ENCODE results near the gene PDZRN4.

The PDZRN4 gene

GRCh38 chr12:41380878-41381277, 192.8 kb downstream of the PDZRN4 start:
- TF ChIP-seq CTCF (conservative IDR thresholded peaks at IDR 0.05; ENCODE audit: low read length) (no peak), EZH2phosphoT487 (IDR thresholded peaks at IDR 0.05; ENCODE audit: borderline replicate concordance) (no peak)
- no peak overlapping the region for H3K4me2 ChIP-seq (ENCODE audit: low read depth, low read length, poor library complexity, severe bottlenecking)
- no peaks in the 10 kb centered on the region for H3K9me2 ChIP-seq (replicated peaks; ENCODE audit: low read depth, low read length)
- no peak overlapping the region for H3K4me3 ChIP-seq (ENCODE audit: low read length, poor library complexity, severe bottlenecking)
- H3K9ac ChIP-seq (ENCODE audit: low read depth, low read length, poor library complexity, severe bottlenecking), result no peak overlapping the region
- no peak overlapping the region for H2AFZ ChIP-seq (ENCODE audit: low read length)
- H3K27me3 ChIP-seq (ENCODE audit: insufficient read depth, low read length, poor library complexity, severe bottlenecking), result no peaks in the 10 kb centered on the region
- H3K4me1 ChIP-seq (ENCODE audit: insufficient read depth, low read length, poor library complexity, severe bottlenecking), result peaks cover 2% of the 10 kb centered on the region
- no peaks in the 10 kb centered on the region for H3K79me2 ChIP-seq (ENCODE audit: insufficient read depth, low read length)
- no peaks in the 10 kb centered on the region for H3K36me3 ChIP-seq (ENCODE audit: insufficient read depth, low read length)
- H3K9me3 ChIP-seq (ENCODE audit: insufficient read depth, low read depth, low read length), result peaks cover 5% of the 10 kb centered on the region; the same call in 1 of the 2 replicates
- no peaks in the 10 kb centered on the region for H4K20me1 ChIP-seq (ENCODE audit: insufficient read depth, low read length, poor library complexity, severe bottlenecking)
- no peaks in the 10 kb centered on the region for H3F3A ChIP-seq (ENCODE audit: low read depth)

- TF ChIP-seq CTCF (conservative IDR thresholded peaks at IDR 0.05; ENCODE audit: low read length) (no peak), EZH2phosphoT487 (IDR thresholded peaks at IDR 0.05; ENCODE audit: borderline replicate concordance) (no peak)
- no peaks in the 10 kb centered on the region for H4K20me1 ChIP-seq (ENCODE audit: insufficient read depth, low read length, poor library complexity, severe bottlenecking)
- no peaks in the 10 kb centered on the region for H3K9me3 ChIP-seq (ENCODE audit: insufficient read depth, low read depth, low read length)
- no peaks in the 10 kb centered on the region for H3F3A ChIP-seq (ENCODE audit: low read depth)
- no peaks in the 10 kb centered on the region for H3K4me1 ChIP-seq (ENCODE audit: insufficient read depth, low read length, poor library complexity, severe bottlenecking)
- no peak overlapping the region for H2AFZ ChIP-seq (ENCODE audit: low read length)
- H3K9ac ChIP-seq (ENCODE audit: low read depth, low read length, poor library complexity, severe bottlenecking), result no peak overlapping the region
- H3K36me3 ChIP-seq (ENCODE audit: insufficient read depth, low read length), result no peaks in the 10 kb centered on the region
- H3K9me2 ChIP-seq (replicated peaks; ENCODE audit: low read depth, low read length), result no peaks in the 10 kb centered on the region
- no peak overlapping the region for H3K4me2 ChIP-seq (ENCODE audit: low read depth, low read length, poor library complexity, severe bottlenecking)
- H3K79me2 ChIP-seq (ENCODE audit: insufficient read depth, low read length), result no peaks in the 10 kb centered on the region
- H3K4me3 ChIP-seq (ENCODE audit: low read length, poor library complexity, severe bottlenecking), result no peak overlapping the region
- no peaks in the 10 kb centered on the region for H3K27me3 ChIP-seq (ENCODE audit: insufficient read depth, low read length, poor library complexity, severe bottlenecking)
These were observed 214.7 kb downstream of the PDZRN4 start for GRCh38 chr12:41402801-41403200.

- no peaks in the 10 kb centered on the region for H3K27me3 ChIP-seq (ENCODE audit: insufficient read depth, low read length, poor library complexity, severe bottlenecking)
- no peaks in the 10 kb centered on the region for H3K9me3 ChIP-seq (ENCODE audit: insufficient read depth, low read depth, low read length)
- no peak overlapping the region for H3K4me2 ChIP-seq (ENCODE audit: low read depth, low read length, poor library complexity, severe bottlenecking)
- H3K9ac ChIP-seq (ENCODE audit: low read depth, low read length, poor library complexity, severe bottlenecking), result no peak overlapping the region
- no peak for TF ChIP-seq CTCF (conservative IDR thresholded peaks at IDR 0.05; ENCODE audit: low read length)
- TF ChIP-seq EZH2phosphoT487 (IDR thresholded peaks at IDR 0.05; ENCODE audit: borderline replicate concordance), result no peak
- H3K79me2 ChIP-seq (ENCODE audit: insufficient read depth, low read length), result no peaks in the 10 kb centered on the region
- H3K4me3 ChIP-seq (ENCODE audit: low read length, poor library complexity, severe bottlenecking), result no peak overlapping the region
- no peaks in the 10 kb centered on the region for H3F3A ChIP-seq (ENCODE audit: low read depth)
- H3K36me3 ChIP-seq (ENCODE audit: insufficient read depth, low read length), result no peaks in the 10 kb centered on the region
- H4K20me1 ChIP-seq (ENCODE audit: insufficient read depth, low read length, poor library complexity, severe bottlenecking), result no peaks in the 10 kb centered on the region
- no peaks in the 10 kb centered on the region for H3K4me1 ChIP-seq (ENCODE audit: insufficient read depth, low read length, poor library complexity, severe bottlenecking)
- no peak overlapping the region for H2AFZ ChIP-seq (ENCODE audit: low read length)
- no peaks in the 10 kb centered on the region for H3K9me2 ChIP-seq (replicated peaks; ENCODE audit: low read depth, low read length)
These were observed 219.2 kb downstream of the PDZRN4 start for GRCh38 chr12:41407232-41407799.
